RWPE2 (cell line): Measurements from ENCODE around the gene SF3B2.

Source experiments
- ATAC-seq: fragments of 200-7000 bp; cut with Tn5 transposase; 3 replicates; pipeline ENCODE4 v1.9.1; 2021; ENCODE audit warnings: low read depth
- DNase-seq: peaks from one replicate; pipeline ENCODE4 v3.0.0-alpha.2; 2020; ENCODE audit warnings: low spot score
- H3K27ac ChIP-seq: fragments of 450-650 bp; 2 replicates; pipeline ENCODE4 v1.5.1; 2017; ENCODE audit warnings: mild to moderate bottlenecking; ENCODE audit not compliant: poor library complexity, severe bottlenecking
- H3K27me3 ChIP-seq: fragments of 250-450 bp; sonication (Bioruptor Pico); 2 replicates; pipeline ENCODE4 v1.5.1; 2021; ENCODE audit warnings: mild to moderate bottlenecking, moderate library complexity; ENCODE audit not compliant: insufficient read depth, poor library complexity, severe bottlenecking
- H3K36me3 ChIP-seq: fragments of 250-450 bp; sonication (Bioruptor Pico); 2 replicates; pipeline ENCODE4 v1.5.1; 2020; ENCODE audit warnings: low read depth, mild to moderate bottlenecking, moderate library complexity
- H3K4me1 ChIP-seq: fragments of 250-450 bp; sonication (Bioruptor Pico); 2 replicates; pipeline ENCODE4 v1.5.1; 2021; ENCODE audit warnings: mild to moderate bottlenecking, moderate library complexity; ENCODE audit not compliant: insufficient read depth, poor library complexity, severe bottlenecking
- H3K4me3 ChIP-seq: fragments of 250-450 bp; sonication (Bioruptor Pico); 2 replicates; pipeline ENCODE4 v1.5.1; 2021; ENCODE audit warnings: mild to moderate bottlenecking, moderate library complexity; ENCODE audit not compliant: severe bottlenecking
- H3K9me3 ChIP-seq: fragments of 250-450 bp; sonication (Bioruptor Pico); 2 replicates; pipeline ENCODE4 v1.5.1; 2021; ENCODE audit warnings: mild to moderate bottlenecking, moderate library complexity; ENCODE audit not compliant: severe bottlenecking
- CTCF ChIP-seq: fragments of 450-650 bp; IDR thresholded peaks from one replicate; pipeline ENCODE4 v1.5.1; 2017; ENCODE audit warnings: mild to moderate bottlenecking, moderate library complexity; ENCODE audit not compliant: poor library complexity, severe bottlenecking

SF3B2 gene

GRCh38 chr11:66052664-66052982 is 459 bp downstream of the SF3B2 start:
- peaks cover 14% of the 10 kb centered on the region for H3K4me1 ChIP-seq
- no peak for TF ChIP-seq CTCF
- peak overlapping the region; percentile 71 for H3K27ac ChIP-seq
- no peaks in the 10 kb centered on the region for H3K27me3 ChIP-seq
- DNase-seq: no peak
- no peaks in the 10 kb centered on the region for H3K9me3 ChIP-seq
- no peak for ATAC-seq
- H3K36me3 ChIP-seq: peaks cover 50% of the 10 kb centered on the region
- H3K4me3 ChIP-seq: peak overlapping the region; percentile 88

GRCh38 chr11:66055021-66055420 is 2.9 kb downstream of the SF3B2 start:
- Histone ChIP-seq H3K27ac (no peak overlapping the region), H3K4me3 (no peak overlapping the region), H3K27me3 (no peaks in the 10 kb centered on the region), H3K9me3 (no peaks in the 10 kb centered on the region), H3K4me1 (peaks cover 14% of the 10 kb centered on the region), H3K36me3 (peaks cover 74% of the 10 kb centered on the region)
- TF ChIP-seq CTCF: no peak
- no peak for DNase-seq
- ATAC-seq: no peak

- TF ChIP-seq CTCF: no peak
- DNase-seq (no peak), ATAC-seq (no peak)
- H3K36me3 ChIP-seq: peaks cover 89% of the 10 kb centered on the region
- peaks cover 5% of the 10 kb centered on the region for H3K4me1 ChIP-seq
- H3K27ac ChIP-seq: no peak overlapping the region
- H3K9me3 ChIP-seq: no peaks in the 10 kb centered on the region
- H3K27me3 ChIP-seq: no peaks in the 10 kb centered on the region
- no peak overlapping the region for H3K4me3 ChIP-seq
These were observed 4.3 kb downstream of the SF3B2 start for GRCh38 chr11:66056501-66056900.

- Histone ChIP-seq H3K27me3 (no peaks in the 10 kb centered on the region), H3K36me3 (peaks cover 99% of the 10 kb centered on the region), H3K4me1 (no peaks in the 10 kb centered on the region), H3K9me3 (no peaks in the 10 kb centered on the region), H3K27ac (no peak overlapping the region), H3K4me3 (no peak overlapping the region)
- no peak for TF ChIP-seq CTCF
- no peak for DNase-seq
- ATAC-seq: no peak
These were observed 8.0 kb downstream of the SF3B2 start for GRCh38 chr11:66059966-66060680.

GRCh38 chr11:66061268-66061667 is 9.1 kb downstream of the SF3B2 start:
- Histone ChIP-seq H3K27me3 (no peaks in the 10 kb centered on the region), H3K4me3 (no peak overlapping the region), H3K27ac (no peak overlapping the region), H3K9me3 (no peaks in the 10 kb centered on the region), H3K4me1 (no peaks in the 10 kb centered on the region), H3K36me3 (peaks cover 100% of the 10 kb centered on the region)
- DNase-seq (no peak), ATAC-seq (no peak)
- no peak for TF ChIP-seq CTCF
